Fibroblast of the aortic adventitia (primary cell): ENCODE results near the gene VSTM2B. TPM values are rescaled to one million over a fixed set of nuclear protein-coding genes. Genes with fewer than 3 reads are reported as not detected.

Experiments used
- DNase-seq: peaks from one replicate; pipeline ENCODE4 v3.0.0-alpha.2; 2010; ENCODE audit warnings: low read depth
- H3K4me3 ChIP-seq: 2 replicates; pipeline ENCODE4 v1.5.1; 2011; ENCODE audit warnings: low read depth, mild to moderate bottlenecking, control low read depth, low read length, moderate library complexity
- CTCF ChIP-seq: IDR thresholded peaks from 2 replicates; pipeline ENCODE4 v1.5.1; 2011; ENCODE audit warnings: mild to moderate bottlenecking, low read length, control low read depth, inconsistent platforms; ENCODE audit not compliant: insufficient read depth
- total RNA-seq: library from RNA; depleted of rRNA; stranded (reverse); fragments of >200 nt; gene quantifications from 2 replicates; pipeline ENCODE4 v1.2.3, GENCODE V29; 2012; ENCODE audit warnings: low replicate concordance

Gene VSTM2B
- total RNA-seq, 1 donor: not detected

DNA sequence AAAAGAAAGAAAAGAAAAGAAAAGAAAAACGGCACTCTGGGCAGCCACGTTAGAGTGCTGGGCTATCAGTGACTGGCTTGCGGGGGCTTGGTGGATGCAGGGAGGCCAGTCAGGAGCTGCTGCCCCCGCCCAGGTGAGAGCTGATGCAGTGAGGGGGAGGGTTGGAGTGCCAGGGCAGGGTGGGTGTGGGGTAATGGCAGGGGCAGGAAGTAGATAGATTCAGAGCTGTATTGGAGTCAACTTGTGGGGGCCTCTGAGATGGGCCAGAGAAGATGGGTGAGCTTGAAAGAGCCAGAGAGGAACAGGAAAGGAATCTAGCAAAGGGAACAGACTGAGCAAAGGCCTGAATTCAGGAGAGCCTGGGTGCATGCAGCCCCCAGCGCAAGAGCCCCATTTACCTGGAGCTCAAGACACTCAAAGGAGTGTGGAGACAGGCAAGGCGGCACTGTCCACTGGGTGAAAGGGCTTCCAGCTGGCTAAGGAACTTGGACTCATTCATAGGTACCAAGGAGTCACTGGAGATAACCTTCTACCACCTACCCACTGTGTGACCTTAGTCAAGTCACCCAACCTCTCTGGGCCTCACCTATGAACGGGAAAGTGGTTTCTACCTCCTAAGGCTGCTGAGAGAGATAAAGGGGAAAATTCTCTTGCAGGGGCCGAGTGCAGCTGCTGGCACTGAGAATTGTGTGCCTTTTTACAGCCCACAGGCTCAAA, 20.2 kb downstream of the VSTM2B start:
- DNase-seq: no peak
- TF ChIP-seq CTCF: no peak
- no peak overlapping the region for H3K4me3 ChIP-seq

DNA sequence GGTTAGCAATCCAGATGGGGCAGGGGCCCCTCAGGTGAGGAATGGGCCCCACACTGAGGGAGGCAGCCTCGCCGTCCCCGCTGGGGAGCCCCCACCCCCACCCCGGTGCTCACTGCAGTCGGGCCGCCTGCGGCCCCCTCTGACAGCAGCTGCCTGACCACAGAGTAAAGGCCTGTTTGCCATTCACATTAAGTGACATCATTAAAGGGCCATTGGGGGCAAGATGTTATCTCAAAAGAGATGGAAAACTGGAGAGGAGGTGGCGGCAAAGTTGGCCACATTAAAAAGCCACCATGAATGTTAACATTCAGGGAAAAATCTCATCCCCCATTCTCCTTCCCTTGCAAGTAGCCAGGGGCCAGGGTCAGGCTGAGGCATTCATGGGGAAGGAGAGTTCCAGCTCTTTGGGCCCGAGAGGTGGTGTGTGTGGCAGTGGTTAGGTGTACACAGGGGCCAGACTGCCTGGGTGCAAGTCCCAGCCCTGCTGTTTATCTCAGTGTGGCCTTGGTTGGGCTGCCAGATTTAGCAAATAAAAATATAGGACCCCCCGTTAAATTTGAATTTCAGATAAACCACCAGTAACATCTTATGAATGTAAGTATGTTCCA, 20.9 kb downstream of the VSTM2B start:
- H3K4me3 ChIP-seq: no peak overlapping the region
- no peak for DNase-seq
- TF ChIP-seq CTCF: no peak

GRCh38 chr19:29547361-29547960, 21.7 kb downstream of the VSTM2B start:
- no peak for TF ChIP-seq CTCF

DNA sequence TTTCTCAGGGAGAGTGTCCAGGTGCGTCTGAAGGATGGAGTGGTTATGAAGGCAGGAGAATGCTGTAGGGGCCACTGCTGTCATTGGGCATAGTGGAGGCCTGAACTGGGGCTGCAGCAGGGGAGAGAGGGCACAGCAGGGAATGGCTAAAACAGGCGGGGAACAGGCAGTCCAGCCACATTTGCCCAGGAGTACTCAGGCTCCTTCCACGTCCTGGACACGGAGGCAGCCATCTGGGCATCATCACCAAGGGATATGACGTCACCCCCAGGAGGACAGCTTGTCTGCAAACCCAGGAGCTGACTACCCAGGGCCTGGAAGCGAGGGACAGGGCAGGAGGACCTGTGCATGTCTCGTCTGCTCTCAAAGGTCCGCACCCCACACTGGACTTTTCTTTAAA, 22.2 kb downstream of the VSTM2B start:
- no peak overlapping the region for H3K4me3 ChIP-seq
- no peak for TF ChIP-seq CTCF
- DNase-seq: no peak

More at GRCh38 chr19:29547361-29547960, 21.7 kb downstream of the VSTM2B start:
- no peak overlapping the region for H3K4me3 ChIP-seq
- DNase-seq: no peak

GRCh38 chr19:29548483-29549085, 22.8 kb downstream of the VSTM2B start:
- H3K4me3 ChIP-seq: no peak overlapping the region
- DNase-seq: no peak
- TF ChIP-seq CTCF: no peak

DNA sequence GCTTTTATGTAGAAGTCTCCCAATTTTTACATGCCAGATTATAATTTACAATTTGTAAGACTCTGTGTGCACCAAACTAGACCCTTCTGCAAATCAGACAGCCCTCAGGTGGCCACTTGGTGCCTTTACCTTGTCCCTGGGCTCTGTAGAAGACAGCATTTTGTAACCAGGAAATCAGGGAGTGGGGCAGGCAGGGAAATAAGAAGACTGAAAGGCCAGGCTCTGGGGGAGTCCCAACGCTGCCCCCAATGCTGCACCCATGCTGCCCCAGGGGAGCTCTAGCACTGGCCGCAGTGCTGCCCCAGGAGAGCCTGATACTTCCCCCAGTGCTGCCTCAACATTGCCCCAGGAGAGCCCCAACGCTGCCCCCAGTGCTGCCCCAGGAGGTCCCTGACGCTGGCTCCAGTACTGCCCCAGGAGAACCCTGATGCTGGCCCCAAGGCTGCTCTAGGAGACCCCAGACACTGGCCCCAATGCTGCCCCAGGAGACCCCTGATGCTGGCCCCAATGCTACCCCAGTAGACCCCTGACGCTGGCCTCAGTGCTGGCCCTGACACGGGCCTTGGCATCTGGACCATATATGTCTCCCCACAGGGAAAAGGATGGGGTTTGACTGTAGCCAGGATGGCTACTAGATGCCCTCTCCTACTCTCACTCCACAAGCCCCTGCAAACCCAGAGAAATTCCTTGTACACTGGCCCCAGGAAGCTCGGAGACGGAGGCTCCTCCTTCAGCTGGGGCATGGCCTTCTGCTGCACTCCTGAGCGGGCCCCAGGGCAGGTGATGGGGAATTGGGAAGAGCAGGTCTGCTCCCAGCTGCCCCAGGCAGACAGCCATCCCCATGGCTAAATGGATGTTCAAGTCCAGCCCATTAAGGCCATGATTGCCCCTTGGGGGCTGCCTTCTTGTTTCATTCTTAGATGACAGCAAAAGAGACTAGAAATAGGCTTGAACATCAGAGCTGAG, 23.6 kb downstream of the VSTM2B start:
- no peak overlapping the region for H3K4me3 ChIP-seq
- no peak for DNase-seq
- no peak for TF ChIP-seq CTCF
